Measurements from ENCODE around the gene SFT2D2. TPM values are rescaled to one million over a fixed set of nuclear protein-coding genes. Genes with fewer than 3 reads are reported as not detected.
"Not testable (repeated sequence)": the region's sequence is repeated elsewhere in the genome, so short reads cannot be mapped to it uniquely, and the experiment has no call there.

The SFT2D2 gene
- total and polyA plus RNA-seq, 4 donors = 5.9 to 70.3 (median 33.0) TPM

GRCh38 chr1:168179438-168180147 is 46.2 kb upstream of the SFT2D2 start:
- peak overlapping the region; percentile 90 for H3K4me3 ChIP-seq
- H3K4me1 ChIP-seq (ENCODE audit: control insufficient read depth in 5 of 5, insufficient read depth in 5 of 5, low read length in 5 of 5) = peaks cover 0 to 8% (median 6%) of the 10 kb centered on the region in 5 donors
- DNase-seq = peak in 2 of 3 donors; percentile 25 to 35
- no peaks in the 10 kb centered on the region for H3K9me3 ChIP-seq (ENCODE audit: control insufficient read depth in 4 of 4, insufficient read depth in 3 of 4, low read length in 3 of 4)
- TF ChIP-seq, protein P1, sequence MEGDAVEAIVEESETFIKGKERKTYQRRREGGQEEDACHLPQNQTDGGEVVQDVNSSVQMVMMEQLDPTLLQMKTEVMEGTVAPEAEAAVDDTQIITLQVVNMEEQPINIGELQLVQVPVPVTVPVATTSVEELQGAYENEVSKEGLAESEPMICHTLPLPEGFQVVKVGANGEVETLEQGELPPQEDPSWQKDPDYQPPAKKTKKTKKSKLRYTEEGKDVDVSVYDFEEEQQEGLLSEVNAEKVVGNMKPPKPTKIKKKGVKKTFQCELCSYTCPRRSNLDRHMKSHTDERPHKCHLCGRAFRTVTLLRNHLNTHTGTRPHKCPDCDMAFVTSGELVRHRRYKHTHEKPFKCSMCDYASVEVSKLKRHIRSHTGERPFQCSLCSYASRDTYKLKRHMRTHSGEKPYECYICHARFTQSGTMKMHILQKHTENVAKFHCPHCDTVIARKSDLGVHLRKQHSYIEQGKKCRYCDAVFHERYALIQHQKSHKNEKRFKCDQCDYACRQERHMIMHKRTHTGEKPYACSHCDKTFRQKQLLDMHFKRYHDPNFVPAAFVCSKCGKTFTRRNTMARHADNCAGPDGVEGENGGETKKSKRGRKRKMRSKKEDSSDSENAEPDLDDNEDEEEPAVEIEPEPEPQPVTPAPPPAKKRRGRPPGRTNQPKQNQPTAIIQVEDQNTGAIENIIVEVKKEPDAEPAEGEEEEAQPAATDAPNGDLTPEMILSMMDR (IDR thresholded peaks at IDR 0.05; ENCODE audit: control extremely low read depth, extremely low read depth) = no peak
- no peaks in the 10 kb centered on the region for H3K27me3 ChIP-seq (ENCODE audit: control insufficient read depth in 3 of 3, insufficient read depth in 3 of 3, low read length in 2 of 3)
- H3K27ac ChIP-seq (ENCODE audit: low read depth in 1 of 2, low read length in 1 of 2) = peak overlapping the region; percentile 89 to 97
- peak overlapping the region; percentile 78 to 80 for H3K9ac ChIP-seq (ENCODE audit: insufficient read depth in 1 of 2, low read length in 2 of 2)
- no peak for ATAC-seq (ENCODE audit: insufficient read depth, low FRiP score)
- 7 to 9% methylated on average over 20 of the region's 20 CpGs for WGBS, 2 donors
- H3K36me3 ChIP-seq (ENCODE audit: control insufficient read depth in 4 of 4, insufficient read depth in 4 of 4, low read length in 4 of 4) = no peaks in the 10 kb centered on the region

DNA sequence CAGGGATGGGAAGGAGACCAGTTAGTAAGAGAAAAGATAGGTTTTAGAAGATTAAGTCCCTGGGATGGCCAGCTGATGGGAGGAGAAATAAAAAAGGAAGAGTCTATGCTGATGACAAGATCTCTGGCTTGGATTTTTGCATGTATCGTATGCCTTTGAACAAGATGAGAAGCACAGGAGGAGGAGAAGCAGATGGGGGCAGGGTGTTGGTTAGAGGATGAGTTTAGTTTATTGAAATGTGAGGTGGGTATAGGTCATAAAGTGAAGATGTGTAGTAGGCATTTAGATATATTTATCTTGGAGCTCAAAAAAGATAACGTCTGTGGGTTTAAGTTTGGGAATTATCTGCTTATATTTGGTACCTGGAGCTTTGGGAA is 45.7 kb upstream of the SFT2D2 start:
- peak overlapping the region in 1 of 2 donors; percentile 97 for H3K27ac ChIP-seq (ENCODE audit: low read depth in 1 of 2, low read length in 1 of 2)
- H3K27me3 ChIP-seq (ENCODE audit: control insufficient read depth in 3 of 3, insufficient read depth in 3 of 3, low read length in 2 of 3) = no peaks in the 10 kb centered on the region
- TF ChIP-seq, protein P1 (IDR thresholded peaks at IDR 0.05; ENCODE audit: control extremely low read depth, extremely low read depth) = no peak
- H3K4me3 ChIP-seq = peak overlapping the region; percentile 90
- ATAC-seq (ENCODE audit: insufficient read depth, low FRiP score) (no peak), DNase-seq (peak in 1 of 3 donors; percentile 9)
- H3K4me1 ChIP-seq (ENCODE audit: control insufficient read depth in 5 of 5, insufficient read depth in 5 of 5, low read length in 5 of 5) = peaks cover 0 to 8% (median 6%) of the 10 kb centered on the region in 5 donors
- 59 to 63% methylated on average over 2 of the region's 2 CpGs for WGBS, 2 donors
- no peaks in the 10 kb centered on the region for H3K36me3 ChIP-seq (ENCODE audit: control insufficient read depth in 4 of 4, insufficient read depth in 4 of 4, low read length in 4 of 4)
- H3K9ac ChIP-seq (ENCODE audit: insufficient read depth in 1 of 2, low read length in 2 of 2) = peak overlapping the region in 1 of 2 donors; percentile 80
- no peaks in the 10 kb centered on the region for H3K9me3 ChIP-seq (ENCODE audit: control insufficient read depth in 4 of 4, insufficient read depth in 3 of 4, low read length in 3 of 4)

DNA sequence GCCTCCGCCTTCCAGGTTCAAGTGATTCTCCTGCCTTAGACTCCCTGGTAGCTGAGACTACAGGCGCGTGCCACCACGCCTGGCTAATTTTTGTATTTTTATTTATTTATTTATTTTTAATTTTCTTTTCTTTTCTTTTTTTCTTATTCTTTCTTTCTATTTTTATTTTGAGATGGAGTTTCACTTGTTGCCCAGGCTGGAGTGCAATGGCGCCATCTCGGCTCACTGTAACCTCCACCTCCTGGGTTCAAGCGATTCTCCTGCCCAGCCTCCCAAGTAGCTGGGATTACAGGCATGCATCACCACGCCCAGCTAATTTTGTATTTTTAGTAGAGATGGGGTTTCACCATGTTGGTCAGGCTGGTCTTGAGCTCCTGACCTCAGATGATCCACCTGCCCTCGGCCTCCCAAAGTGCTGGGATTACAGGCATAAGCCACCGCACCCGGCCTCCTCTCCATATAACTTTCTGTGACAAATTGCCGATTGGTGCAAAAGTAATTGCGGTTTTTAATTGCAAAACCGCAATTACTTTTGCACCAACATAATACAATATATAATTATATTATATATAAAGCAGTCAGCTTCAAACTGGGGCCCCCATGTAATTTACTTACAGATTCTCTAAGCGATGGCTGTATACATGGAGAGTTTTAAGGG is 44.6 kb upstream of the SFT2D2 start:
- H3K9ac ChIP-seq (ENCODE audit: insufficient read depth in 1 of 2, low read length in 2 of 2); H3K4me3 ChIP-seq; H3K9me3 ChIP-seq (ENCODE audit: control insufficient read depth in 4 of 4, insufficient read depth in 3 of 4, low read length in 3 of 4); ATAC-seq (ENCODE audit: insufficient read depth, low FRiP score); H3K36me3 ChIP-seq (ENCODE audit: control insufficient read depth in 4 of 4, insufficient read depth in 4 of 4, low read length in 4 of 4); H3K27me3 ChIP-seq (ENCODE audit: control insufficient read depth in 3 of 3, insufficient read depth in 3 of 3, low read length in 2 of 3); DNase-seq; H3K27ac ChIP-seq (ENCODE audit: low read depth in 1 of 2, low read length in 1 of 2); H3K4me1 ChIP-seq (ENCODE audit: control insufficient read depth in 5 of 5, insufficient read depth in 5 of 5, low read length in 5 of 5): not testable (repeated sequence)
- WGBS, 2 donors = 97 to 98% methylated on average over 15 of the region's 15 CpGs

DNA sequence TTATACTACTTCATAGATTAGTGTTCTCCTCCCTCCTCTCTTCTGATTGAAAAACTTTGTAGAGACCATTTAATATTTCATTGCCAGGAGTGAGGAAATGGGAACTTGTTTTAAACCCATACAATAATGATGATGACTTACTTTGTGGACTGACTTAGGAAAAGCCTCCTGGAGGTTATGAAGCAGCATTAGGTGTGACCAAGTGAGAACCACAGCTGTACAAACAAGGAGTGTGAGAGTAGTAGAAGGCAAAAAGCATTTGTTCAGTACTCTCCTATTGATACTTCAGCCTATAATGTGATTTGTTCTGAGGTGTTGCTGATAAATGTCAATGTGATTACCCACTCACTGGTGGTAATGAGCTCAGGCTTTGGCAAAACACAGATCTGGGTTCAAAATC is 38.6 kb upstream of the SFT2D2 start:
- H3K27me3 ChIP-seq (ENCODE audit: control insufficient read depth in 3 of 3, insufficient read depth in 3 of 3, low read length in 2 of 3) = no peaks in the 10 kb centered on the region
- no peaks in the 10 kb centered on the region for H3K9me3 ChIP-seq (ENCODE audit: control insufficient read depth in 4 of 4, insufficient read depth in 3 of 4, low read length in 3 of 4)
- TF ChIP-seq, protein P1 (IDR thresholded peaks at IDR 0.05; ENCODE audit: control extremely low read depth, extremely low read depth) = no peak
- H3K27ac ChIP-seq (ENCODE audit: low read depth in 1 of 2, low read length in 1 of 2) = no peak overlapping the region
- peaks cover 6 to 17% (median 10%) of the 10 kb centered on the region in 4 donors for H3K36me3 ChIP-seq (ENCODE audit: control insufficient read depth in 4 of 4, insufficient read depth in 4 of 4, low read length in 4 of 4)
- H3K4me3 ChIP-seq = no peak overlapping the region
- no peak for ATAC-seq (ENCODE audit: insufficient read depth, low FRiP score)
- H3K4me1 ChIP-seq (ENCODE audit: control insufficient read depth in 5 of 5, insufficient read depth in 5 of 5, low read length in 5 of 5) = peaks cover 0 to 13% (median 0%) of the 10 kb centered on the region in 5 donors
- no peak overlapping the region for H3K9ac ChIP-seq (ENCODE audit: insufficient read depth in 1 of 2, low read length in 2 of 2)
- no peak for DNase-seq
